Endothelial cell (in vitro differentiated cells): Measurements from ENCODE around the gene ATP8A2. TPM values are rescaled to one million over a fixed set of nuclear protein-coding genes. Genes with fewer than 3 reads are reported as not detected.

ENCODE experiments used
- DNase-seq: peaks from one replicate; pipeline ENCODE4 v3.0.0; 2021; ENCODE audit warnings: low spot score
- H3K27ac Mint-ChIP-seq: one replicate; pipeline ENCODE4 v1.8.0; 2021; ENCODE audit warnings: mixed read lengths, inconsistent platforms; ENCODE audit not compliant: unreplicated experiment
- H3K27me3 Mint-ChIP-seq: one replicate; pipeline ENCODE4 v1.8.0; 2021; ENCODE audit warnings: mild to moderate bottlenecking, moderate library complexity, mixed read lengths, inconsistent platforms; ENCODE audit not compliant: unreplicated experiment
- H3K36me3 Mint-ChIP-seq: one replicate; pipeline ENCODE4 v1.8.0; 2021; ENCODE audit warnings: mild to moderate bottlenecking, low read depth, mixed read lengths, inconsistent platforms; ENCODE audit not compliant: unreplicated experiment
- H3K4me1 Mint-ChIP-seq: one replicate; pipeline ENCODE4 v1.8.0; 2021; ENCODE audit warnings: mild to moderate bottlenecking, mixed read lengths, inconsistent platforms; ENCODE audit not compliant: unreplicated experiment
- H3K4me3 Mint-ChIP-seq: one replicate; pipeline ENCODE4 v1.8.0; 2021; ENCODE audit warnings: mild to moderate bottlenecking, mixed read lengths, inconsistent platforms; ENCODE audit not compliant: unreplicated experiment
- H3K9me3 Mint-ChIP-seq: one replicate; pipeline ENCODE4 v1.8.0; 2021; ENCODE audit warnings: mixed read lengths, inconsistent platforms; ENCODE audit not compliant: unreplicated experiment
- total RNA-seq: library from RNA; stranded (reverse); fragmentation: NEBNext Ultra II Directional; extraction: Animal tissue kit (Norgen Biotek cat#: 25700); gene quantifications from one replicate; pipeline ENCODE4 v1.2.1, GENCODE V29; 2021; ENCODE audit not compliant: unreplicated experiment
- TF ChIP-seq, protein P1 (sequence below): fragments of 200-600 bp; sonication (generic); IDR thresholded peaks from one replicate; pipeline ENCODE4 v1.5.0; 2021; ENCODE audit warnings: antibody characterized with exemption; ENCODE audit not compliant: unreplicated experiment

The ATP8A2 gene
- total RNA-seq, 1 donor from 2014 or later: 2.1 TPM

DNA sequence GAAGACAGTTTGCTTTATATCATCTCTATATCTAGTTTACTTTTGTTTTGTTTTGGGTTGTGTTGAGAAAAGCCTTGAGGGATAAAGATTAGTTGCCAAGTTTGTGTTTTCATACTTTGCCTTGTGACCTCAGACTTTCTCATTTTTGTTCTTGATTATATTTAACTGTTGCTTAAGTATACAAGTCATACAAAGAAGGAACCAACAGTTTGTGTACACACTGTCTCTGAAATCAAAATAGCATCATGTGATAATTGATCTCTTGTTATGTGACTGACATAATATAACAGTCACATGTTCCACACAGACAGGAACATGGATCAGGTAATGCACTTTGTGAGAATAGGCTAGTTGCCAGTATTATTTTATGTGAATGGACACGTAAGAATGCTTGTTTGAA is 609.3 kb downstream of the ATP8A2 start:
- H3K4me1 Mint-ChIP-seq: peaks cover 30% of the 10 kb centered on the region
- peaks cover 6% of the 10 kb centered on the region for H3K27me3 Mint-ChIP-seq
- no peaks in the 10 kb centered on the region for H3K9me3 Mint-ChIP-seq
- DNase-seq: no peak
- H3K27ac Mint-ChIP-seq: no peak overlapping the region
- TF ChIP-seq, protein P1, sequence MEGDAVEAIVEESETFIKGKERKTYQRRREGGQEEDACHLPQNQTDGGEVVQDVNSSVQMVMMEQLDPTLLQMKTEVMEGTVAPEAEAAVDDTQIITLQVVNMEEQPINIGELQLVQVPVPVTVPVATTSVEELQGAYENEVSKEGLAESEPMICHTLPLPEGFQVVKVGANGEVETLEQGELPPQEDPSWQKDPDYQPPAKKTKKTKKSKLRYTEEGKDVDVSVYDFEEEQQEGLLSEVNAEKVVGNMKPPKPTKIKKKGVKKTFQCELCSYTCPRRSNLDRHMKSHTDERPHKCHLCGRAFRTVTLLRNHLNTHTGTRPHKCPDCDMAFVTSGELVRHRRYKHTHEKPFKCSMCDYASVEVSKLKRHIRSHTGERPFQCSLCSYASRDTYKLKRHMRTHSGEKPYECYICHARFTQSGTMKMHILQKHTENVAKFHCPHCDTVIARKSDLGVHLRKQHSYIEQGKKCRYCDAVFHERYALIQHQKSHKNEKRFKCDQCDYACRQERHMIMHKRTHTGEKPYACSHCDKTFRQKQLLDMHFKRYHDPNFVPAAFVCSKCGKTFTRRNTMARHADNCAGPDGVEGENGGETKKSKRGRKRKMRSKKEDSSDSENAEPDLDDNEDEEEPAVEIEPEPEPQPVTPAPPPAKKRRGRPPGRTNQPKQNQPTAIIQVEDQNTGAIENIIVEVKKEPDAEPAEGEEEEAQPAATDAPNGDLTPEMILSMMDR: no peak
- no peak overlapping the region for H3K4me3 Mint-ChIP-seq
- peaks cover 2% of the 10 kb centered on the region for H3K36me3 Mint-ChIP-seq

DNA sequence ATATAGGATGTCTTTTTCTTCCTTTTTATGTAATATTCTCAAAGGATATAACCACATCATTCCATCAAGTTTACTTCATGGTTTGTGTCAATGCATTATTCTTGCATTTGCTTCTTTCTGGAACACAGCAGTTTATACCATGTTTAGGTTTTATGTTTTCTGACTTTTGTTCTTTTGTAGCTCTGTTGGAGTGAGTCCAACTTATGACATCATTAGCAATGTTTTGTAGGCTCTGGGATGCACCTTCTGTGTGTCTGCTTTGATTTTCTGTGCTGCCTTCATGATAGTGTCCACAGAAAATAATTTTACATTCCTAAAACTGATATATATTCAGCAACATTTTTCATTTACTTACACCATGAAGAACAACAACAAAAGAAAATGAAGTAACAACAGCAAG is 611.1 kb downstream of the ATP8A2 start:
- Mint-ChIP-seq H3K4me1 (peaks cover 16% of the 10 kb centered on the region), H3K27ac (no peak overlapping the region), H3K36me3 (no peaks in the 10 kb centered on the region), H3K9me3 (no peaks in the 10 kb centered on the region), H3K27me3 (no peaks in the 10 kb centered on the region), H3K4me3 (no peak overlapping the region)
- TF ChIP-seq, protein P1: no peak
- no peak for DNase-seq

DNA sequence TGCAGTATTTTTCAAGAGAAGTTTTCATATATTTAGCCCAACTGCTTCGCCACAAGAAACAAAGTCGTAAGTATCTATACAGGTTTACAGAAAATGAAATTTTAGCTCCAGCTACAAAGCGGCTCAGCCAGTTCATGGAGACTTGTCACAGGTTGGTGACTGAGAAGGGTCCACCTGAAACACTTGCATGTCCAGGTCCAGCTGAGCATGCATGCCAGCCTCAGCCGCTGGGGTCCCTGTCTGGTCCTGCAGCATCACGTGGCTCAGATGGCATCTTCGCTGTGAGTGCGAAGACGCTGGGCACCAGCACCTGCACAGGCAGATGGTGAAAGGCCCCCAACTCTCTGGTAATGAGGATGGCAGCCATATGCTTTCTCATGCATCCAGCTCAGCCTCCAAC is 616.2 kb downstream of the ATP8A2 start:
- H3K27me3 Mint-ChIP-seq: no peaks in the 10 kb centered on the region
- peaks cover 4% of the 10 kb centered on the region for H3K4me1 Mint-ChIP-seq
- DNase-seq: no peak
- H3K27ac Mint-ChIP-seq: no peak overlapping the region
- TF ChIP-seq, protein P1: no peak
- H3K9me3 Mint-ChIP-seq: no peaks in the 10 kb centered on the region
- H3K4me3 Mint-ChIP-seq: no peak overlapping the region
- no peaks in the 10 kb centered on the region for H3K36me3 Mint-ChIP-seq

DNA sequence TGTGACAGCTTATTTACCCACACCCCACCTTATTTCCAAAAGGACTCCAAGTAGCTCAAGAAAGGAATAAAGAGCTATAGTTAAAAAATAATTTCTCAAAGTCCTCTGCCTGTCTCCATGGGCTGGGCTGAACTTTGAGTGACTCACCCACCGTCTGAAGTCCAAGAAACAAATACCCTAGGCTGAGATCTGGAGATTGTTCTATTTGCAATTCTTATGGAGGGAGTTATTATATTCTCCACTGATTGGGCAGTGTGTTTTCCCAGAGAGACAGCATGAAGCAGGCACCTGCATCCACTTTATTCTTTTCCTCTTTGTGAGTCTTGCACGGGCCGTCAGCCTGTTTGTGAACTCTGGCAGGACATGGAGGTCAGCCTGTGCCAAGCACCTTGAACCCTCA is 616.9 kb downstream of the ATP8A2 start:
- DNase-seq: no peak
- H3K4me1 Mint-ChIP-seq: peaks cover 4% of the 10 kb centered on the region
- no peaks in the 10 kb centered on the region for H3K36me3 Mint-ChIP-seq
- TF ChIP-seq, protein P1: no peak
- H3K4me3 Mint-ChIP-seq: no peak overlapping the region
- H3K27me3 Mint-ChIP-seq: no peaks in the 10 kb centered on the region
- no peak overlapping the region for H3K27ac Mint-ChIP-seq
- no peaks in the 10 kb centered on the region for H3K9me3 Mint-ChIP-seq

DNA sequence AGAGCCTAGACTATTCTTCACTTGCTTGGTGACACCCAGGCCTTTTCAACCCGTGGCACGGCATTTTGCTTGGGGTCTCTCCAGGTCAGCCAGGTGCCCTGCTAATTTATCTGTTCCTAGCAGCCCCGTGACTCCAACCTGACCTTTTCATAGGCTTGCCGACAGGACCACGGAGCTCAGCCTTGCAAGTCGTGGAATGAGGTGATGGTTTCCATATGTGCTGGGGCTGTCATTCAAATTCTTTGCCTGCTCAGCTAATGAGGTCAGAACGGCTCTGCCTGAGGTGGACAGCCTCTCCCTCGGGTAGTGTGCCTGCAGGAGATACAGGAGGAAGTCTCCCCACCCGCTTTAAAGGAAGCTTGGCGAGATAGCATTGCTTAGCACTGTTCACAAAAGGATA is 619.0 kb downstream of the ATP8A2 start:
- Mint-ChIP-seq H3K27me3 (no peaks in the 10 kb centered on the region), H3K9me3 (no peaks in the 10 kb centered on the region), H3K4me3 (no peak overlapping the region), H3K36me3 (no peaks in the 10 kb centered on the region), H3K27ac (no peak overlapping the region), H3K4me1 (peaks cover 4% of the 10 kb centered on the region)
- no peak for DNase-seq
- TF ChIP-seq, protein P1: no peak
